ENCODE measurements around the gene DNPH1. TPM values are rescaled to one million over a fixed set of nuclear protein-coding genes. Genes with fewer than 3 reads are reported as not detected.

The DNPH1 gene
- total and polyA plus RNA-seq, 2 experiments from 2014 or later: 138 to 176 TPM

DNA sequence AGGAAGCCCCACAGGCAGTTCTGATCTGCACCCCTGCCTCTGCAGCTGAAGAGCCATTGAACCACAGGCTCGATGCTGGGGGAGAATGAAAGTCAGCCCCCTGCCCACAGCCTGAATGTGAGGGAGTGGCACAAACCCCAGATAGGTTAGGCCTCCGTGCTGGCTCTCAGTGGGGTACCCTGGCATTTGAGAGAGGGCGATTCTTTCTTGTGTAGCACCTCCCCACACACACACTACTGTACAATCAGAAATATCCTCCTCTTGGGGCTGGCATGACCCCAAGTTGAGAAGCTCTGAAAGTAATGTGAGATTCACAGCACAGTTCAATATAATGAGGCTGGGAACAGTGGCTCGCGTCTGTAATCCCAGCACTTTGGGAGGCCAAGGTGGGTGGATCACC lies 31.9 kb upstream of the DNPH1 start:
- Histone ChIP-seq H3K4me3 (no peak overlapping the region), H3K27ac (no peak overlapping the region), H3K36me3 (no peaks in the 10 kb centered on the region), H3K4me1 (ENCODE audit: low read depth) (peaks cover 24% of the 10 kb centered on the region), H3K9me3 (ENCODE audit: low read depth) (no peaks in the 10 kb centered on the region), H3K27me3 (no peaks in the 10 kb centered on the region)
- DNase-seq (ENCODE audit: low read depth in 1 of 2, low spot score in 1 of 2): no peak
- TF ChIP-seq, protein P1, sequence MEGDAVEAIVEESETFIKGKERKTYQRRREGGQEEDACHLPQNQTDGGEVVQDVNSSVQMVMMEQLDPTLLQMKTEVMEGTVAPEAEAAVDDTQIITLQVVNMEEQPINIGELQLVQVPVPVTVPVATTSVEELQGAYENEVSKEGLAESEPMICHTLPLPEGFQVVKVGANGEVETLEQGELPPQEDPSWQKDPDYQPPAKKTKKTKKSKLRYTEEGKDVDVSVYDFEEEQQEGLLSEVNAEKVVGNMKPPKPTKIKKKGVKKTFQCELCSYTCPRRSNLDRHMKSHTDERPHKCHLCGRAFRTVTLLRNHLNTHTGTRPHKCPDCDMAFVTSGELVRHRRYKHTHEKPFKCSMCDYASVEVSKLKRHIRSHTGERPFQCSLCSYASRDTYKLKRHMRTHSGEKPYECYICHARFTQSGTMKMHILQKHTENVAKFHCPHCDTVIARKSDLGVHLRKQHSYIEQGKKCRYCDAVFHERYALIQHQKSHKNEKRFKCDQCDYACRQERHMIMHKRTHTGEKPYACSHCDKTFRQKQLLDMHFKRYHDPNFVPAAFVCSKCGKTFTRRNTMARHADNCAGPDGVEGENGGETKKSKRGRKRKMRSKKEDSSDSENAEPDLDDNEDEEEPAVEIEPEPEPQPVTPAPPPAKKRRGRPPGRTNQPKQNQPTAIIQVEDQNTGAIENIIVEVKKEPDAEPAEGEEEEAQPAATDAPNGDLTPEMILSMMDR (IDR thresholded peaks at IDR 0.05; ENCODE audit: low read depth, low read length): no peak

- DNase-seq (ENCODE audit: low read depth in 1 of 2, low spot score in 1 of 2): no peak
- Histone ChIP-seq H3K4me1 (ENCODE audit: low read depth) (peaks cover 24% of the 10 kb centered on the region), H3K27me3 (no peaks in the 10 kb centered on the region), H3K27ac (no peak overlapping the region), H3K9me3 (ENCODE audit: low read depth) (no peaks in the 10 kb centered on the region), H3K36me3 (no peaks in the 10 kb centered on the region), H3K4me3 (no peak overlapping the region)
- TF ChIP-seq, protein P1 (IDR thresholded peaks at IDR 0.05; ENCODE audit: low read depth, low read length): no peak
These were observed 31.5 kb upstream of the DNPH1 start for GRCh38 chr6:43260791-43261190.

DNA sequence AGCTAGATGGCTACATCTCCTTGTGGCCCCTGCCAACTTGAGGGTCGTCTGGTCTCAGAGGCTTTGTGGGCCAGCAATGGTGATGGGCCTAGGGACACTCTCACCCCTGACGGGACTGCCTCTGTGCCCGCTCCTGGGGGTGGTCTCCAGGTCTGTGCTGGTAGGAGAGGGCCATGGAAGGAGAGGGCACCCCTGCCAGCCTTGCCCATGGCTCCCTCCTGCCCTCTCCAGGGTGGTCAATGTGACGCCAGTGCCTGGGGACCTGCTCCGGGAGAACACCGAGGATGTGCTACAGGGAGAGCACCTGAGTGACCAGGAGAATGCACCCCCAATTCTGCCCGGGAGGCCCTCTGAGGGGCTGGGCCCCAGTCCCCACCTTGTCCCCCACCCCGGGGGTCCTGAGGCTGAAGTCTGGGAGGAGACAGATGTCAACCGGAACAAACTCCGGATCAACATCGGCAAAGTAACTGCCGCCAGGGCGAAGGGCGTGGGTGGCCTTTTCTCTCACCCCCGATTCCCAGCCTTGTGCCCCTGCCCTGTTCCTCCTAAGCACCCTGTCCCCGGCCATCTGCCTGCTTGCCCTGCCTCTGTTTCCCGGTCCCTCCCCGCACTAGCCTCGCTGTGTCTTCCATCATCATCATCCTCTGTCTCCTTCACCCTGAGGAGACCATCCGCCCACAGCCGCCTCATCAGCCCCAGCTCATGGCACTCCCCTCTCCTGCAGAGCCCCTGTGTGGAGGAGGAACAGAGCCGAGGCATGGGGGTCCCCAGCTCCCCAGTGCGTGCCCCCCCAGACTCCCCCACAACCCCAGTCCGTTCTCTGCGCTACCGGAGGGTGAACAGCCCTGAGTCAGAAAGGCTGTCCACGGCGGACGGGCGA lies 29.8 kb upstream of the DNPH1 start:
- Histone ChIP-seq H3K4me3 (no peak overlapping the region), H3K27ac (peak overlapping the region; percentile 54)
- DNase-seq (ENCODE audit: low read depth in 1 of 2, low spot score in 1 of 2): no peak

GRCh38 chr6:43258180-43258579 lies 28.9 kb upstream of the DNPH1 start:
- no peak overlapping the region for H3K27ac ChIP-seq
- no peaks in the 10 kb centered on the region for H3K27me3 ChIP-seq
- H3K9me3 ChIP-seq (ENCODE audit: low read depth): no peaks in the 10 kb centered on the region
- H3K36me3 ChIP-seq: no peaks in the 10 kb centered on the region
- DNase-seq (ENCODE audit: low read depth in 1 of 2, low spot score in 1 of 2): no peak
- H3K4me3 ChIP-seq: no peak overlapping the region
- TF ChIP-seq, protein P1 (IDR thresholded peaks at IDR 0.05; ENCODE audit: low read depth, low read length): no peak
- peaks cover 24% of the 10 kb centered on the region for H3K4me1 ChIP-seq (ENCODE audit: low read depth)

More for the DNA sequence above, 29.8 kb upstream of the DNPH1 start:
- Histone ChIP-seq H3K27me3 (no peaks in the 10 kb centered on the region), H3K36me3 (no peaks in the 10 kb centered on the region), H3K9me3 (ENCODE audit: low read depth) (no peaks in the 10 kb centered on the region), H3K4me1 (ENCODE audit: low read depth) (peaks cover 24% of the 10 kb centered on the region)
- TF ChIP-seq, protein P1 (IDR thresholded peaks at IDR 0.05; ENCODE audit: low read depth, low read length): no peak

DNA sequence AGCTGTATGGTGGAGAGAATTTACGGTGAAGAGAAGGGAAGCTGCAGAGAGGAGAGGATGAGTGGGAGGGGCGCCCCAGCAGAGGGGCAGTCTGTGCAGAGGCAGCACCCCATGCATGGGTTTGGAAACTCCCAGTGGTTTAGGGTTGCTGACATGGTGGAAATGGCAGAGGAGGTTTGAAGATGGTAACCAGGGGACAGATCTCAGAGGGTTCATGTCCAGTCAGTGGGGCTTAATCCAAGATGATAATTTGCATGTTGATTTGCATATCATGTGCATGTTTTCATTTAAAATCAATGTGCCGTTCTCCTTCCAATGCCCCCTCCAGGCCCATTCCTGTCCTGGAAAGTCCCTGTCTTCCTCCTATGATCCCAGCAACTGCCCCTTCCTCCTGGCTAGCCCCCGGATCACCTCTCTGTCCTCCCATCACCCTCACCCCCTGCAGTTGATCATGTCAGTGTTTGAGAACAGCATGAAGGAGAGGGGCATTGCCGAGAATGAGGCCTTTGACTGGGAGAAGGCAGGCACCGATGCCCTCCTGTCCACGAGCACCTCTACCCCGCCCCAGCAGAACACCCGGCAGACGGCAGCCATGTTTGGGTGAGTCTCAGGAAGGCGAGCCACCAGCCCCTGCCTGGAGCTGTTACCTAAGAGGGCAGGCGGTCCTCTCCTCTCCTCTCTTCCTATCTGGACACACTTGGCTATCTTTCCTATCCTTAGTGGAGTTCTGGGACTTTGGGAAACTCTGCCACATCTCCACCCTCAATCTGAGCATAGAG lies 28.3 kb upstream of the DNPH1 start:
- H3K27ac ChIP-seq: no peak overlapping the region
- DNase-seq (ENCODE audit: low read depth in 1 of 2, low spot score in 1 of 2): no peak
- H3K36me3 ChIP-seq: no peaks in the 10 kb centered on the region
- no peaks in the 10 kb centered on the region for H3K9me3 ChIP-seq (ENCODE audit: low read depth)
- no peak overlapping the region for H3K4me3 ChIP-seq
- TF ChIP-seq, protein P1 (IDR thresholded peaks at IDR 0.05; ENCODE audit: low read depth, low read length): no peak
- no peaks in the 10 kb centered on the region for H3K27me3 ChIP-seq
- H3K4me1 ChIP-seq (ENCODE audit: low read depth): peaks cover 24% of the 10 kb centered on the region

Measured in cardiac muscle cell (in vitro differentiated cells and primary cell).